GM12864 (cell line): ENCODE data around the gene IRX6.

Experiments used
- DNase-seq: peaks from one replicate; pipeline ENCODE4 v3.0.0-alpha.2; 2011; ENCODE audit warnings: low read depth
- H3K4me3 ChIP-seq: 2 replicates; pipeline ENCODE4 v1.5.1; 2011; ENCODE audit warnings: mild to moderate bottlenecking, low read depth, low read length, control low read depth
- CTCF ChIP-seq: IDR thresholded peaks from 2 replicates; pipeline ENCODE4 v1.5.1; 2011; ENCODE audit warnings: low read depth, mild to moderate bottlenecking, moderate library complexity, low read length, control low read depth, inconsistent platforms; ENCODE audit errors: missing control alignments

Gene IRX6

GRCh38 chr16:55323637-55324271, at the start of gene IRX6:
IRX6 (plus strand) TSS chr16:55324203; CDS start chr16:55325092, 889 bp downstream.
- H3K4me3 ChIP-seq, result no peak within 1 kb of the TSS
- TF ChIP-seq CTCF, result peak; percentile 31
- no peak for DNase-seq

GRCh38 chr16:55274391-55274790, 49.6 kb upstream of the IRX6 start:
- no peak for TF ChIP-seq CTCF
- DNase-seq, result no peak
- no peak overlapping the region for H3K4me3 ChIP-seq

- TF ChIP-seq CTCF, result no peak
- H3K4me3 ChIP-seq, result no peak overlapping the region
Measured at GRCh38 chr16:55275167-55275566, 48.8 kb upstream of the IRX6 start.

GRCh38 chr16:55275869-55276268, 48.1 kb upstream of the IRX6 start:
- no peak overlapping the region for H3K4me3 ChIP-seq
- no peak for TF ChIP-seq CTCF
- no peak for DNase-seq

More at GRCh38 chr16:55275167-55275566, 48.8 kb upstream of the IRX6 start:
- DNase-seq, result no peak

GRCh38 chr16:55277536-55277935, 46.5 kb upstream of the IRX6 start:
- no peak for DNase-seq
- TF ChIP-seq CTCF, result no peak

GRCh38 chr16:55279598-55279997, 44.4 kb upstream of the IRX6 start:
- DNase-seq, result no peak
- TF ChIP-seq CTCF, result no peak
- H3K4me3 ChIP-seq, result no peak overlapping the region

More at GRCh38 chr16:55277536-55277935, 46.5 kb upstream of the IRX6 start:
- no peak overlapping the region for H3K4me3 ChIP-seq

GRCh38 chr16:55280587-55280986, 43.4 kb upstream of the IRX6 start:
- no peak for DNase-seq
- TF ChIP-seq CTCF, result no peak
- no peak overlapping the region for H3K4me3 ChIP-seq
